Stimulated activated CD8-positive, alpha-beta memory T cell treated with anti-CD3 and anti-CD28 coated beads, Interleukin-7, amount 100 ng/mL, for 4 hours (primary cell): Measurements from ENCODE around the gene GPT2.
"Not testable (repeated sequence)": the region's sequence is repeated elsewhere in the genome, so short reads cannot be mapped to it uniquely, and the experiment has no call there.

Experiments used
- DNase-seq, 2 donors: peaks; one replicate each; pipeline ENCODE4 v3.0.0-alpha.2; 2020; ENCODE audit warnings: low read depth in 2 of 2

GPT2 gene

GRCh38 chr16:46862555-46863447 is 21.4 kb upstream of the GPT2 start:
- DNase-seq = no peak

DNA sequence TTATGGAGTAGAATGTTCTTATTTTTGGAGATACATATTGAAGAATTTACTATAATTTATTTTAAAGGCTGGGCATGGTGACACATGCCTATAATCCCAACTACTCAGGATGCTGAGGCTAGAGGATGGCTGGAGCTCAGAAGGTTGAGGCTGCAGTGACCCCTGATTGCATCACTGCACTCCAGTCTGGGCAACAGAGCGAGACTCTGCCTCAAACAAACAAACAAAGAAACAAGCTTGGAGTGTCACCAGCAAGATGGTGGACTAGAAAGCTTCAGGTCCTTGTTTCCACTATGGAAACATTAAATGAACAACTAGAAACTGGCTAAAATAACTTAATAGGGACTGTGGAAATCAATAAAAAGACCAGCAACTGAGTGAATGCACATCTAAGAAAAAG is 17.9 kb upstream of the GPT2 start:
- no peak for DNase-seq

DNA sequence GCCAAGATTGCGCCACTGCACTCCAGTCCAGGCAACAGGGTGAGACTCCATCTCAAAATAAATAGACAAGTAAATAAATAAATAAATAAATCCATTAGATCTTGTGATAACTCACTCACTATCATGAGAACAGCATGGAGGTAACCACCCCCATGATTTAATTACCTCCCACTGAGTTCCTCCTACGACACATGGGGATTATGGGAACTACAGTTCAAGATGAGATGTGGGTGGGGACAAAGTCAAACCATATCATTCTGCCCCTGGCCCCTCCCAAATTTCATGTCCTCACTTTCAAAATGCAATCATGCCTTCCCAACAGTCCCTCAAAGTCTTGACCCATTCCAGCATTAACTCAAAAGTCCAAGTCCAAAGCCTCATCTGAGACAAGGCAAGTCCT is 16.7 kb upstream of the GPT2 start:
- not testable (repeated sequence) for DNase-seq

DNA sequence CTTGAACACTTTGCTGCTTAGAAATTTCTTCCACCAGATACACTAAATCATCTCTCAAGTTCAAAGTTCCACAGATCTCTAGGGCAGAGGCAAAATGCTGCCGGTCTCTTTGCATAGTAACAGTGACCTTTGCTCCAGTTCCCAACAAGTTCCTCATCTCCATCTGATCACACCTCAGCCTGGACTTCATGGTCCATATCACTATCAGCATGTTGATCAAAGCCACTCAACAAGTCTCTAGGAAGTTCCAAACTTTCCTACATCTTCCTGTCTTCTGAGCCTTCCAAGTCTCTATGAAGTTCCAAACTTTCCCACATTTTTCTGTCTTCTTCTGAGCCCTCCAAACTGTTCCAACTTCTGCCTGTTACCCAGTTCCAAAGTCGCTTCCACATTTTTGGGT is 15.3 kb upstream of the GPT2 start:
- not testable (repeated sequence) for DNase-seq

- DNase-seq = no peak
These were observed 12.6 kb upstream of the GPT2 start for GRCh38 chr16:46871597-46871996.

- DNase-seq = no peak
These were observed 11.0 kb upstream of the GPT2 start for GRCh38 chr16:46873201-46873600.

DNA sequence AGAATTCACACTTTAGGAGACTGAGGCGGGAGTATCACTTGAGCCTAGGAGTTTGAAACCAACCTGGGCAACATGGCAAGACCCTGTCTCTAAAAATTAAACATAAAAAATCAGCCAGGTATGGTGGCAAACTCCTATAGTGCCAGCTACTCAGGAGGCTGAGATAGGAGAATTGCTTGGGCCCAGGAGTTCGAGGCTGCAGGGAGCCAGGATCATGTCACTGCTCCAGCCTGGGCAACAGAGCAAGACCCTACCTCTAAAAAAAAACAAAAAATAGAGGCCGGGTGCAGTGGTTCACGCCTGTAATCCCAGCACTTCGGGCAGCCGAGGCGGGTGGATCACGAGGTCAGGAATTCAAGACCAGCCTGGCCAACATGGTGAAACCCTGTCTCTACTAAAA is 8.9 kb upstream of the GPT2 start:
- no peak for DNase-seq

- DNase-seq = no peak
These were observed 1.7 kb upstream of the GPT2 start for GRCh38 chr16:46882304-46882939.

GRCh38 chr16:46882940-46883307 is 1.2 kb upstream of the GPT2 start:
- no peak for DNase-seq

GRCh38 chr16:46883353-46883689 is 841 bp upstream of the GPT2 start:
- no peak for DNase-seq

GRCh38 chr16:46884513-46885293 is 541 bp downstream of the GPT2 start:
- no peak for DNase-seq

DNA sequence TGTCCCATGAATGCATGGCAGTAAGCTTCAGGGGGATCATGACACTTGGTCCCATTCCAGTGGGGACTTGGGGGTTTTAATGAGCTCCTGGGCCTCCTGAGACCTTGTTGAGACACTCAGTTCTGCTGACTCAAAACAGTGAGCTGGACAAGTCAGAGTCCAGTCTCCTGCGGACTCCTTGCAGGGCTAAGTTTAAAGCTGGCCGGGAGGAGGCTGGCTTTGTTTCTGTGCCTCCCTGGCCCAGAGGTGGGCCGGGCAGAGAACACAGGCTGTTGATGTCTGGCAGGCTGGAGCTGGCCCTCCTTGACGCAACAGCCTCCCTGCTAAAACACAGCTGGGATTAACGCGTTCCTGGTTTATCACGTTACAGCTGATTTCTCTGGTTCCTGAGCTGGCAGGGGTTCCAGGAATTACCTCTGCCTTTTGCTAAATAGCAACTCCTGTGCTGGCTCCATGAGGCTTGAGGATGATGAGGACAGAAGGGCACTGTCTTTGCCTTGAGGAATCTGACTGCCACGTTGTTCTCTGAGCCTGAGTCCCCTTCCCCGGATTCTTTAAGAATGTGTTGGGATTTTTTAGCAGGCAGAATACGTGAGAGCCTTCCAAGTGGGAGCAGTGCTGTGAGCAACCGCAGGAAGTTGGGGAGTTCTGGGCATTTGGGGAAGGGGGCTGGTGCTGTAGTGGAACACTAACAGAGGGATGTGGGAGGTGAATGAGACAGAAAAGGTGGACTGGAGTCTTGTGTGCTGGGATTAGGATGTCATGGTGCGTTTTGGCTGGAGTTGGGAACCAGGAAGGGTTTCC is 2.0 kb downstream of the GPT2 start:
- no peak for DNase-seq

DNA sequence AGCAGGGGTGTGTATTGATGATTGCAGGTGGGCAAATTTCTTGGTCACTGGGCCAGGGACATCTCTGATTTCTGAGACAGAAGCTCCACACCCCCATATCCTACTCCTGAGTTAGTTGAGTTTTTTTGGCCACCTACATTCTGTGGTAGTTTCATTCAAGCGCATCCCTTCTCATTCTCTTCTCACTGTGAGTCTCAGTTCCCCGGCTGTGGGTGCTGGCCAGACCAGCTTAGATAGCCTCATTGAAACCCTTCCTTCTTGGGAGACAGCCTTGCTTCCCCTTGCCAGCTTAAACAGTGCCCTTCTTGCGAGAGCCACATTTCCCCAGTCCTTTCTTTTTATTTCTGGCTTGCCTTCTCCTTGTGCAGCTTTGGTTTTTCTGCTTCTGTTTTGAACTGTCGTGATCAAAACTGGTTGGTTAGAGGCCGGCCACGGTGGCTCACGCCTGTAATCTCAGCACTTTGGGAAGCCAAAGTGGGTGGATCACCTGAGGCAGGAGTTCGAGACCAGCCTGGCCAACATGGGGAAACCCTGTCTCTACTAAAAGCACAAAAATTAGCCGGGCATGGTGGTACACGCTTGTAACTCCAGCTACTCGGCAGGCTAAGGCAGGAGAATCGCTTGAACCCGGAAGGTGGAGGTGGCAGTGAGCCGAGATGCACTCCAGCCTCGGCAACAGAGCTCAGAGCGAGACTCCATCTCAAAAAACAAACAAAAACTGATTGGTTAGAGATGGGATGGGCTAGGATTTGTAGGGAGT is 2.8 kb downstream of the GPT2 start:
- no peak for DNase-seq

GRCh38 chr16:46887524-46887854 is 3.3 kb downstream of the GPT2 start:
- no peak for DNase-seq

GRCh38 chr16:46889245-46889941 is 5.2 kb downstream of the GPT2 start:
- no peak for DNase-seq

DNA sequence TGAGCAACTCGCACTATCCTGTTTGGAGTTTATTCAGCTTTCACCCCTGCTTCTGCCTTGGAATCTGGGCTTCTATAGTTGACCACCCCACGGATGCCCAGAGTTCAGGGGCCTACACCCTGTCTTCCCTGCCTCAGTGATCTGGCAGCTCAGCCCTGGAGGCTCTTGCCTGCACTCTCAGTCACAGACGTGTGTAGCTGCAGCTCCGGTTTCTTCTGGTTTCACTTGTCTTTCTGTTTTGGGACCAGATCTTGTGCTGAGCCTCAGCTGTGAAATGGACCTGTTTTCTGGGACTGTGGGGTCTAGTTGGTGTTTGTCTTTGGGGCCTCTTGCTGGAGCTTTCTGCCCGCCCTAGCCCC is 5.8 kb downstream of the GPT2 start:
- DNase-seq = no peak

DNA sequence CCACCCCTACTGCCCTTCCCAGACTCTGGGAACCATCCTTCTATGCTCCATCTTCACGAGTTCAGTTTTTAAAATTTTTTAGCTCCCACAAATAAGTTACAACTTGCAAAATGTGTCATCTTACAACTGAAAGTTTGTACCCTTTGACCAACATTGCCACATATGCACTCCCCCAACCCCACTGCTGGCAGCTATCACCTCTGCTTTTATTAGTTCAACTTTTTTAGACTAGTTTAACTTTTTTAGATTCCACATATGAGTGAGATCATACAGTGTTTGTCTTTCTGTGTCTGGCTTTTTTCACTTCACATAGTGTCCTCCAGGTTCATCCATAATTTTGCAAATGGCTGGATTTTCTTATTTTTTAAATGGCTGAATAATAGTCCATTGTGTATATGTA is 7.7 kb downstream of the GPT2 start:
- DNase-seq = no peak

GRCh38 chr16:46894036-46894672 is 10.0 kb downstream of the GPT2 start:
- no peak for DNase-seq

GRCh38 chr16:46895399-46896313 is 11.5 kb downstream of the GPT2 start:
- DNase-seq = no peak
